ENCODE results near the gene ADPRHL1.

The ADPRHL1 gene

GRCh38 chr13:113361406-113361805 lies 91.9 kb downstream of the ADPRHL1 start:
- in situ Hi-C loops (cut with HindIII; ENCODE audit: low sequenced_read_pairs), result no loop called here
- DNase-seq (ENCODE audit: low read depth, low spot score), result no peak
- no peak overlapping the region for H3K4me3 ChIP-seq (ENCODE audit: low read depth, low read length)
- no peak for TF ChIP-seq CTCF (IDR thresholded peaks at IDR 0.05; ENCODE audit: low read depth, low read length)

GRCh38 chr13:113360446-113360845 lies 92.8 kb downstream of the ADPRHL1 start:
- no peak for DNase-seq (ENCODE audit: low read depth, low spot score)

GRCh38 chr13:113359571-113359970 lies 93.7 kb downstream of the ADPRHL1 start:
- no peak overlapping the region for H3K4me3 ChIP-seq (ENCODE audit: low read depth, low read length)
- DNase-seq (ENCODE audit: low read depth, low spot score), result no peak
- TF ChIP-seq CTCF (IDR thresholded peaks at IDR 0.05; ENCODE audit: low read depth, low read length), result no peak
- in situ Hi-C loops (cut with HindIII; ENCODE audit: low sequenced_read_pairs), result no loop called here

More at GRCh38 chr13:113360446-113360845, 92.8 kb downstream of the ADPRHL1 start:
- no peak overlapping the region for H3K4me3 ChIP-seq (ENCODE audit: low read depth, low read length)
- in situ Hi-C loops (cut with HindIII; ENCODE audit: low sequenced_read_pairs), result no loop called here
- no peak for TF ChIP-seq CTCF (IDR thresholded peaks at IDR 0.05; ENCODE audit: low read depth, low read length)

GRCh38 chr13:113358653-113359190 lies 94.6 kb downstream of the ADPRHL1 start:
- no peak for DNase-seq (ENCODE audit: low read depth, low spot score)
- no peak for TF ChIP-seq CTCF (IDR thresholded peaks at IDR 0.05; ENCODE audit: low read depth, low read length)
- H3K4me3 ChIP-seq (ENCODE audit: low read depth, low read length), result no peak overlapping the region
- in situ Hi-C loops (cut with HindIII; ENCODE audit: low sequenced_read_pairs), result no loop called here

GRCh38 chr13:113357529-113357928 lies 95.8 kb downstream of the ADPRHL1 start:
- peak; percentile 73 for DNase-seq (ENCODE audit: low read depth, low spot score)
- no peak overlapping the region for H3K4me3 ChIP-seq (ENCODE audit: low read depth, low read length)
- no peak for TF ChIP-seq CTCF (IDR thresholded peaks at IDR 0.05; ENCODE audit: low read depth, low read length)
- in situ Hi-C loops (cut with HindIII; ENCODE audit: low sequenced_read_pairs), result no loop called here

- H3K4me3 ChIP-seq (ENCODE audit: low read depth, low read length), result no peak overlapping the region
- no peak for TF ChIP-seq CTCF (IDR thresholded peaks at IDR 0.05; ENCODE audit: low read depth, low read length)
- in situ Hi-C loops (cut with HindIII; ENCODE audit: low sequenced_read_pairs), result no loop called here
- DNase-seq (ENCODE audit: low read depth, low spot score), result no peak
Observed at GRCh38 chr13:113356596-113356995, 96.7 kb downstream of the ADPRHL1 start.

- no peak for DNase-seq (ENCODE audit: low read depth, low spot score)
- TF ChIP-seq CTCF (IDR thresholded peaks at IDR 0.05; ENCODE audit: low read depth, low read length), result no peak
- in situ Hi-C loops (cut with HindIII; ENCODE audit: low sequenced_read_pairs), result no loop called here
- H3K4me3 ChIP-seq (ENCODE audit: low read depth, low read length), result no peak overlapping the region
Observed at GRCh38 chr13:113355621-113356020, 97.7 kb downstream of the ADPRHL1 start.
